ENCODE results near the gene KCTD1.

Gene KCTD1

DNA sequence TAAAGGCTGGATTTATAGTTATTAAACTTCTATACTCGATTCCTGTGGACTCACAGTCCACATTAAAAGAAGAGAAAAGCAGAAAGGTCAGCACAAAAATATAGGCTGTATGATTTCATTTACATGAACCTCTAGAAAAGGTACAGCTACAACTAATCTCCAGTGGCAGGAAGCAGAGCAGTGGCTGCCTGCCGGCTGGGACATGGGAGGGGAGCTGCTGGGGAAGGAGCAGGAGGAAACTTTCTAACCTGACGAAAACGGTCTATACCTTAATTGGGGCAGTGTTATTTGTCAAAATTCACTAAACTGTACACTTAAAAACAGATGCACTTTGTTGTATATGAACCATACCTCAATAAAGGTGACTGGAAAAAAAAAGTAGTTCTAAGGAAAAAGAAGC, 26.7 kb downstream of the KCTD1 start:
- DNase-seq: no peak

DNA sequence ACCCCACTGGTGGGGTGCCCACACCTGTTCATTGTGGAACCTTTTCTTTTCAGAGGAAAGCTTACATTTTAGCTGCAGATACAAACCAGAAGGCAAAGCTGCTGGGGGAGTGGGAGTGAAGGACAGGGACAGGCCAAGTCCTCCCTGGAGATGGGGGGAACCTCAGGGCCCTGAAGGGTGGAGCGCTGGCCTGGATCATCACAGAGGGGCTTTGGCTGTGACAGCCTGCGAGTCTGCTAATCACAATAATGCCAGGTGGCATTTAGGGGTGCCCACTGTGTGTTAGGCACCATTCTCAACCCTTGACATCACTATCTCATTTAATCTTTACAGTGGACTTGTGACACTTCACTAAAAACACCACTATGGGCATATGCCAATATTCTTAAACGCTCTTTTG, 27.4 kb downstream of the KCTD1 start:
- no peak for DNase-seq

DNA sequence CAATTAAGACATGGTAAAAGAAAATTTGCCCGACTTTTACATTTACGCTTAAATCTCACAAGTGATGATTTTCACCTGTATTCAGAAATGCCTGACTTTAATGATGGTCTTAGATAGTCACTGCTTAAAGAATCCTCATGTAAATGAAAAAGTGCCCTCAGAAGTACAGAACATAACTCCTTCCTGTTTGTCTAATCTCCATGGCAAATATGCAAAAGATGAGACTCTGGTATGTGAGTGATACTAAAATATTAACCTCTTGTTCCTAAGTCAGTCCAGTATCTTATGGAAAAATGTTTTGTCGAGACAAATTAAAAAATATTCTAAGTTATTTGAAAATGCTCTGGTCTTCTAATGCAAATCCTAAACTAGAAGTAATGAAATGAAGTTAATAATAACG, 29.2 kb downstream of the KCTD1 start:
- DNase-seq: no peak

DNA sequence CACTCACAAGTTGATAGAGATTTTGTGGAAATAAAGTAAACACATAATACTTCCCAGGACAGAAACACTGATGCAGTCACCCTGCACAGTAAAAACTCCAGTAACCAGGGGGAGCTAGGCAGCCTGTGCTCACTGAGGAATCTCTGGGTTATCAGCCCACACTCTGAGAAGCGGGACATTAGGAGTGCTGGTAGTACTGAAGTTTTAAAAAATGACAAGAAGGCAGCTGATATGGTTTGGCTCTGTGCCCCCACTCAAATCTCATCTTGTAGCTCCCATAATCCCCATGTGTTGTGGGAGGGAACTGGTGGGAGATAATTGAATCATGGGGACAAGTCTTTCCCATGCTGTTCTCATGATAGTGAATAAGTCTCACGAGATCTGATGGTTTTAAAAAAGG, 31.4 kb downstream of the KCTD1 start:
- DNase-seq: no peak

- no peak for DNase-seq
Measured at GRCh38 chr18:26515643-26516487, 32.5 kb downstream of the KCTD1 start.

DNA sequence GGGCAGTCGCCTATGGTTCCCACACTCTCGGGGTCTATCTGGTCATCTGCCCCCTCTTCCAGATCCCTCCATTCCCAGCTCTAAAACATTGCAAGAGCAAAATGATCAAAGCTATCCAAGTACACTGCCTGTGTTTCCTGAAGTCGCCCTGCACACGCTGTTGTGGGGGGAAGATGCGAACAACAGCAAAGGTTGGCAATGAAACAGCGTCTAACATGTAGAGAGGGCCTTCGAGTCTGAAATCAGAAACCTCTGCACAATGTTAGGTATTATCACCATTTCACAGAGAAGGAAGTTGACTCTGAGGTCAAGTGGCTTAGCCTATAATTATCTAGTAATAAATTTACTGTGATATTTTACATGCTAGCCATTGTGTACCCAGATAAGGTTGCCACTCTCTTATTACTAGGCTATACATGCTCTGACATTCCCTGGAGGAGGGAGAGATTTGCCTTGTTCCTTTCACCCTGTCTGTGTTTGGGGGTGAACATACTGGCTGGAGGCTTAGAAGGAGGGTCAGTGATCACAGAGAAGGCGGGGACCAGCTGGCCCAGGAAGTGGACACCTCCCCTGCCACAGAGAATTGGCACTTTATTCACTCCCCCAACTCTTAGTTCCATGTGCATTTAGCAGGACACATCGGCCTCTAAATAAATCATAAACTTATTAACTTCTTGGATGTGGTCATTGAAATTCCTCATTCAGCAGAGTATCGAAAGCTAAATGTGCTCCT, 36.8 kb downstream of the KCTD1 start:
- no peak for DNase-seq

DNA sequence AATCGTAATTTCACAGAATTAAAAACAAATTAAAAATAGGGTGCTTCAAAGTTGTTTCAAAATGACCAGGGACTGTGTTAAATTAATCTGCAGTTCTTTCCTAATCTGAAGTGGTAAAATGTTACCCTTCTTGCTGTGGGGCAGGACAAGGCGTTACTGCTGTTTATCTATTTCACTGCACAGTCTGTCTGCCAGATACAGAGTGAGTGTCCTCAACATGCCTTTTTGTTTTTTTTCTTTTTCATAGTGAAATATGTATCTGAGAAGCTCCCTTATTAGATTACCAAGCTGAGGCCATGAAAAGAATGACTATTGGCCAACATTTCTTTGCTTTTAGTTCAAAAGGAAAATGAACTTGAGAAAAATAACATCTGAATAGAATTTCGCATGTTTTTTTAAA, 38.0 kb downstream of the KCTD1 start:
- no peak for DNase-seq

- no peak for DNase-seq
Measured at GRCh38 chr18:26506012-26506411, 42.3 kb downstream of the KCTD1 start.

GRCh38 chr18:26504831-26505230, 43.5 kb downstream of the KCTD1 start:
- DNase-seq: no peak

GRCh38 chr18:26503382-26503781, 45.0 kb downstream of the KCTD1 start:
- DNase-seq: no peak

DNA sequence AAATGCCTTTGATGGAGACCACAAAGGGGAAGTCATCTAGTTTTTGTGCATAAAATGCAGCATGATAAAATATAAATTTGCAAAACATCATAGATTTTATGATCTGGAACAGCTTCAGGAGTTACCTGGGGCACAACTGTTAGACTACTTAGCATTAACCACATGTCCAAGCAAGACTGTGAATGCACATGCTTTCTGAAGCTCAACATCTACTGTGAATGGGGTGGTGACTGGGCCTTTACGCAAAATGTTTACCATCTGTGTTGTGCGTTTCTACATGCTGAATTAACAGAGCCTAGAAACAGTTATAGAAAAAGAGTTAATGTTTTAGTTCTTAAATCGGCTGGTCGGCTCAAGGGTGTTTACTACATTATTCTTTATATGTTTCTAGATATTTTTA, 45.5 kb downstream of the KCTD1 start:
- DNase-seq: no peak

DNA sequence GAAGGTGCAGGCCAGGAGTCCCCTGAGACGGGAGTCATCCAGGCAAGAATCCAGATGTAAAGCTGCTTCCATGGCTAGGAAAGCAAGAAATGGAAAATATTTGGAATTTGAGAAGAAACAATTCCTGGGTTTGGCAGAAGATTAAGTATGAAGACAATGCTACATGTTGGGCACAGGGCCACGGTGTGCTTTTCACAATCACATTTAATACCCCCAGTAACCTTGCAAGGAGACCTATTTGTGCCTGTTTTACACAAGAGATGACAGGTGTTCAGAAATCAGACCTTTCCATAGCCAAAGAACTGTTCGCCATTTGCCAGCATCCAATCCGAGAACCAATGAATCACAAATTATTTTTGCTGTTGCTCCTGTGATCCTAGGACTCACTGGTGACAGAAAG, 50.5 kb downstream of the KCTD1 start:
- DNase-seq: no peak

- DNase-seq: no peak
Measured at GRCh38 chr18:26496528-26496927, 51.8 kb downstream of the KCTD1 start.

DNA sequence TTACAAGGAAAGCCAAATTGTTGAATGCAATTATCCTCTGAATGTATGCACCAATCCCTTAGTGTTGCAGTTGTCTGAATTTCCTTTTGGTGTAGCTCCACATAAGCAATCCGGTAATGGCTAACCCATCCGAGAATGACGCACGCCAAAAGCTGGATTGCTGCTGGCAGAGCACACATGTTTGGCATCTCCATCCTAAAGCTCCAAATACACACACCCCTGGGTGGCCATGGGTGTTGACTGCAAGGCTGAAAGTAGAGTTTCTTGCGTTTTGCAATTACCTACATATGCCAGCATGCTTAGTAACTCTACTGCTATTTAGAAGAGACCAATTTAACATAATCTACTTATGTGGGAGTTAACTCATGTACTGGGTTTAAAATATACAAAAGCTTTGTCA, 53.1 kb downstream of the KCTD1 start:
- DNase-seq: no peak

DNA sequence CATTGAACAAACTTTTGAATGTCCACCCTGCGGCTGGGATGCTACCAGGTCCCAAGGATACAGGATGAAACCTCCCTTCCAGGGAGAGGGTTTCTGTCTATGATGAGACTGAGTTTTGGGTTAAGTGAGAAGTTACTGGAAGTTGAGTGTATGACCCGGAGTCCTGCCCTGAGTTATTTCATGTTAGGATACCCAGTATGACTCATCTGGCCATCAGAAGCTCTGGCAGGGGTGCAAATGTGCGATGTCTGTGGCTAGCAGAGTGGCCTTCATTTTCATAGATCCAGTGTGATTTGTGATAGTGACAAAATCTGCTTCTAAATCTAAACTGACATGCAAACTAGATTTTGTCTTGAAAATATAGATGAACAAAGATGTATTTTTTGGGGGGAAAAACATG, 55.3 kb downstream of the KCTD1 start:
- DNase-seq: no peak

DNA sequence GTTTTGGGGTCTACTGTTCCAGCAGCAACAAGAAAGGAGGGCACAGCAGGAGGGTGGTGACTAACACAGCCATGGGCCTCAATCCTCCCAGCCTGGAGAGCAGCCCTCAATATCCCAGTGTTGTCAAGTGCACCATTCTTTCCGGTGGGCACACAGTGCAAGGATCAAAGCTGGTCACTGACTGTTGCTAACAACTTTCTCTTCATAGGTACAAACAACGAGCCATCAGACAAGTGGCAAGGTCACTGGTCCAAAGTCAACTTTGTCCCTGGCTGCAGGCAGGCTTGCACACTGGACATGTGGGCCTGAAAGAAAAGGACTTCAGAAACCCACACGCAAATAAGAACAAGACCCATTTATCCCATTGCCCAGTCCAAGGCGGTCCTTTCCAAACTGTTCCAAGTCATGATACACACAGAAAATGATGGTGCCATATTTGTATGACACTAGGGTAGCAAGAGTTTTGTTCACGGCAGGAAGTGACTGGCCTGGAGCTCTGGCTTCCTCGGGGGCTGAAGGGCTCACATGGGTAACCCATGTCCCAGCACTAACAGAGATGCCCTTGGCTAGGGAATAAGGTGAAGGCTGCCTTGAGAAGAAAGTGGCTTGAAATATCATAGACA, 57.0 kb downstream of the KCTD1 start:
- no peak for DNase-seq

DNA sequence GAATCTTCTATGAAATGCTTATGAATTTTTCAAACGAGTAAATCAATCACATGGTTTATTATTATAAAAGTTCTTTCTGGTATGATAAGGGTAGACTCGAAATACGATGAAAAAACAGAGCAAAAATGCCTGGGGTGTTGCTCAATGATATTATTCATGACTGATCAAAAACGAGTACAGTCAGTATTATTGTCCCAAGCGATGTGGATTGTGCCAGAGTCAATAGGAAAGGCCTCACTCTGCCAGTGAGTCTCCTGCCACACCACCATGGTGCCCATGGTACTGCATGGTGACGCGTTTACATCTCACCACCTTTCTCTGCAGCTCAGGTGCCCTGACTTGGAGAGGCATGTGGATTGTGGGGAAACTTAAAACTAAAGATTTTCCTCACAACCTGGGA, 58.5 kb downstream of the KCTD1 start:
- DNase-seq: no peak

GRCh38 chr18:26489191-26489590, 59.2 kb downstream of the KCTD1 start:
- no peak for DNase-seq

GRCh38 chr18:26488417-26489009, 59.8 kb downstream of the KCTD1 start:
- no peak for DNase-seq

- DNase-seq: no peak
Measured at GRCh38 chr18:26487437-26487836, 60.9 kb downstream of the KCTD1 start.

- no peak for DNase-seq
Measured at GRCh38 chr18:26483633-26484032, 64.7 kb downstream of the KCTD1 start.

DNA sequence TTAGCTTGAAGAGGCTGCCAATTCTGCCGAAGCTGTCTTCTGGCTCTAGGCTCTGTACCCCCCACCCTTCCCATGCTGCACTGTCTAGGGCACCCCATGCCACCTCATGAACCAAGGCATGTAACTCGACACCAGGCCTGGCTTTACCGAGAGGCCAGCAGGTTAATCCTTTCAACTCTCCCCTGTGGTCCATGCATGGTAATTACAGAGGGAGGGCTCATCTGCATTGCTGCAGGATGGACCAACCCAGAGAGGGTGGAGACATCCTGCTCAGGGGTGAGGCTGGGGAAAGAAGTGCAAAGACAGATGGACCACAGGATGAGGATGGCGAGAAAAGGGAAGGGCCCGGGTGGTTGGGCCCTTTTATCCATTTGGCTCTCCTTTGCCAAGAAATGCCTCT, 65.8 kb downstream of the KCTD1 start:
- no peak for DNase-seq

DNA sequence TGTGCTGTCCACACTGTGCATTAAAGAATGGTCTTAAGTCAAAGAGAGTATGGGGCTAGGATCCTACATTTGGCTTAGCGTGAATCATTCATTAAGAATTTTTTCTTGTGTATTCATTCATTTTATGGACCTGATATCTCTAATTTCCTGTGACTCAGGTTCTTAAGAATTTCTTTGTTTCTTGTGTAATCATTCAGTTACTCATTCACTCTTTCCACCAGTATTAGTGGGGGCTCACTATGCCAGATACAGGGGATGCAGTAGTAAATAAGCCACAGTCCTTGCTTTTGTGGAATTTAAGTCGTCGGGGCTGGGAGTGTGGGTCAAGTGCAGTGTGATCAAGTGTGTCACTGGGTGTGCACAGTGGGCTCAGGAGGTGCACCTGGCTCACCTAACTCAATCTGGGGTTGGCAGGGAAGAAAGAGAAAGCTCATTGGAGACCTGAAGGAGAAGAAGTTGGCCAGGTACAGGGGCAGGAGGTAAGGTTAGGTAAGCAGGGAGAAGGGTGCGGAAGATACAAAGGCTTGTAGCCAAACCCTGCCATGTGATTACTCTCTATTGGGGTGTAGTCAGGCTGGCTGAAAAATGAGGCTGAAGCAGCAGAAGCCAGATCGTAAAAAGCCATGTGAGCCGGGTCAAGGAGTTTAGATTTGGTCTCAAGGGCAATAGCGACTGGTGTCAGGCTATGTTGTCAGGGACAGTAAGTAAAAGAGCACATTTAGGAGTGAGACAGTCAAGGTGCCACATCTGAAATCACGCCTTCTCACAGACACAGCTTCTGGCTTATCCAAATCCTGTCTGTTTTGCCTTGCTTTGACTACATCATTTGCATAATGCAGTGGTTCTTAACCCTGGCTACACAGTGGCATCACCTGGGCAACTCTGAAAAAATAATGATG, 67.2 kb downstream of the KCTD1 start:
- no peak for DNase-seq
